A549 (cell line): Measurements from ENCODE around the gene PLCB1. TPM values are rescaled to one million over a fixed set of nuclear protein-coding genes. Genes with fewer than 3 reads are reported as not detected.

ENCODE experiments used
- ATAC-seq, 2 experiments: fragments of 200-7000 bp in 1 of 2; fragments of >200 bp in 1 of 2; cut with Nextera tagmentation in 1 of 2; cut with Tn5 transposase in 1 of 2; 3 replicates each; pipeline versions ENCODE4 v1.8.0 to v1.9.1; 2018 to 2020; ENCODE audit warnings: mild to moderate bottlenecking in 1 of 2, moderate library complexity in 1 of 2
- CTCF ChIA-PET: fragments of 300-600 bp; sonication (Branson Sonifier 250); formaldehyde crosslinking; extraction: SDS; loops from one replicate; lab custom pipeline; 2021; ENCODE audit warnings: antibody characterized with exemption, inconsistent platforms; lab: Yijun Ruan, JAX
- POLR2A ChIA-PET: fragments of 350-600 bp; formaldehyde crosslinking; extraction: SDS; loops from one replicate; lab custom pipeline; 2021; ENCODE audit warnings: antibody characterized with exemption, inconsistent platforms; lab: Yijun Ruan, JAX
- DNase-seq, 2 experiments: peaks; one replicate each; pipeline versions ENCODE4 v3.0.0 to v3.0.0-alpha.2; 2011 to 2016; ENCODE audit warnings: low read depth in 1 of 2, low spot score in 1 of 2
- FAIRE-seq: peaks from 2 replicates; lab custom pipeline; 2011; peaks lifted over from hg19 to GRCh38; lab: Jason Lieb, UNC
- H3K27ac ChIP-seq, 2 experiments: fragments of >200 bp; sonication (Bioruptor Twin); formaldehyde crosslinking; 3 replicates each; pipeline ENCODE4 v1.5.1; 2016 to 2017
- H3K4me1 ChIP-seq: fragments of >200 bp; sonication (Bioruptor Twin); formaldehyde crosslinking; 3 replicates; pipeline ENCODE4 v1.6.1; 2016
- H3K4me2 ChIP-seq: fragments of >200 bp; sonication (Bioruptor Twin); formaldehyde crosslinking; 3 replicates; pipeline ENCODE4 v1.6.1; 2016
- H3K4me3 ChIP-seq: fragments of >200 bp; sonication (Bioruptor Twin); formaldehyde crosslinking; 3 replicates; pipeline ENCODE4 v1.5.1; 2016
- H3K9me3 ChIP-seq: fragments of >200 bp; sonication (Bioruptor Twin); formaldehyde crosslinking; 3 replicates; pipeline ENCODE4 v1.6.1; 2016
- BCL3 ChIP-seq: fragments of >200 bp; sonication (Bioruptor Twin); formaldehyde crosslinking; IDR thresholded peaks from 3 replicates; pipeline ENCODE4 v1.6.1; 2016
- BHLHE40 ChIP-seq: IDR thresholded peaks from 2 replicates; pipeline ENCODE4 v1.6.1; 2012; ENCODE audit warnings: low read depth, low read length, inconsistent platforms
- CBX2 ChIP-seq: fragments of 200-600 bp; sonication (generic); IDR thresholded peaks from 2 replicates; pipeline ENCODE4 v1.6.1; 2016; ENCODE audit warnings: low read depth, mild to moderate bottlenecking, borderline replicate concordance
- CTCF ChIP-seq: fragments of >200 bp; sonication (Bioruptor Twin); formaldehyde crosslinking; IDR thresholded peaks from 3 replicates; pipeline ENCODE4 v1.5.1; 2016
- EHF ChIP-seq: fragments of 250-450 bp; sonication (Bioruptor Pico); IDR thresholded peaks from 2 replicates; pipeline ENCODE4 v1.5.0; 2020; ENCODE audit warnings: mild to moderate bottlenecking
- EP300 ChIP-seq, 2 experiments: fragments of >200 bp; sonication (Bioruptor Twin); formaldehyde crosslinking; IDR thresholded peaks; 2 replicates in 1 of 2; 3 replicates in 1 of 2; pipeline ENCODE4 v1.6.1; 2016 to 2017
- FOXS1 ChIP-seq: fragments of 250-450 bp; sonication (Bioruptor Pico); IDR thresholded peaks from 2 replicates; pipeline ENCODE4 v1.5.0; 2020; ENCODE audit warnings: mild to moderate bottlenecking, moderate library complexity
- GATA3 ChIP-seq: IDR thresholded peaks from 2 replicates; pipeline ENCODE4 v1.6.1; 2012; ENCODE audit warnings: borderline replicate concordance
- HDAC2 ChIP-seq: fragments of 200-600 bp; sonication (generic); IDR thresholded peaks from 2 replicates; pipeline ENCODE4 v1.6.1; 2016
- HEYL ChIP-seq: fragments of 250-450 bp; sonication (Bioruptor Pico); IDR thresholded peaks from 2 replicates; pipeline ENCODE4 v1.8.0; 2021; ENCODE audit warnings: mild to moderate bottlenecking, moderate library complexity
- HMGXB4 ChIP-seq: fragments of 250-450 bp; sonication (Bioruptor Pico); IDR thresholded peaks from 2 replicates; pipeline ENCODE4 v1.5.0; 2021; ENCODE audit warnings: mild to moderate bottlenecking, moderate library complexity, borderline replicate concordance
- JUN ChIP-seq, 2 experiments: fragments of >200 bp; sonication (Bioruptor Twin); formaldehyde crosslinking; IDR thresholded peaks; 2 replicates in 1 of 2; 3 replicates in 1 of 2; pipeline ENCODE4 v1.6.1; 2016 to 2017
- JUNB ChIP-seq: fragments of >200 bp; sonication (Bioruptor Twin); formaldehyde crosslinking; IDR thresholded peaks from 2 replicates; pipeline ENCODE4 v1.6.1; 2016
- MAFK ChIP-seq: fragments of 450-650 bp; IDR thresholded peaks from 2 replicates; pipeline ENCODE4 v1.6.1; 2014; ENCODE audit not compliant: partially characterized antibody
- MAZ ChIP-seq: fragments of 150-350 bp; IDR thresholded peaks from 2 replicates; pipeline ENCODE4 v1.6.1; 2014; ENCODE audit warnings: antibody characterized with exemption, low read depth, low read length, borderline replicate concordance
- MYC ChIP-seq: IDR thresholded peaks from 2 replicates; pipeline ENCODE4 v1.6.1; 2012; ENCODE audit warnings: mild to moderate bottlenecking, inconsistent platforms, low read length, improper control_type of control experiment, borderline replicate concordance
- NFE2L2 ChIP-seq: fragments of 150-350 bp; conservative IDR thresholded peaks from 2 replicates; pipeline ENCODE4 v1.6.1; 2014; ENCODE audit warnings: low read length
- PHF8 ChIP-seq: fragments of 200-600 bp; sonication (generic); IDR thresholded peaks from 2 replicates; pipeline ENCODE4 v1.6.1; 2016; ENCODE audit warnings: low read depth, mild to moderate bottlenecking, antibody characterized with exemption, moderate library complexity, borderline replicate concordance
- POLR2AphosphoS2 ChIP-seq: conservative IDR thresholded peaks from 2 replicates; pipeline ENCODE4 v1.6.1; 2012; ENCODE audit warnings: low read length, improper control_type of control experiment, inconsistent platforms
- RAD21 ChIP-seq, 2 experiments: fragments of >200 bp in 1 of 2; sonication (Bioruptor Twin) in 1 of 2; formaldehyde crosslinking in 1 of 2; IDR thresholded peaks in 1 of 2; conservative IDR thresholded peaks in 1 of 2; 2 replicates in 1 of 2; 3 replicates in 1 of 2; pipeline ENCODE4 v1.6.1; 2012 to 2018; ENCODE audit warnings: inconsistent platforms in 1 of 2
- RARB ChIP-seq: fragments of 250-450 bp; sonication (Bioruptor Pico); IDR thresholded peaks from 2 replicates; pipeline ENCODE4 v1.8.0; 2021; ENCODE audit warnings: mild to moderate bottlenecking, moderate library complexity
- RCOR1 ChIP-seq: fragments of 150-350 bp; IDR thresholded peaks from 2 replicates; pipeline ENCODE4 v1.6.1; 2014; ENCODE audit warnings: antibody characterized with exemption, low read length, low read depth
- REST ChIP-seq: fragments of 200-600 bp; sonication (generic); IDR thresholded peaks from 2 replicates; pipeline ENCODE4 v1.6.1; 2016; ENCODE audit warnings: antibody characterized with exemption, mild to moderate bottlenecking, moderate library complexity
- RNF2 ChIP-seq: fragments of 200-600 bp; sonication (generic); IDR thresholded peaks from 2 replicates; pipeline ENCODE4 v1.6.1; 2016; ENCODE audit warnings: low read depth, mild to moderate bottlenecking, antibody characterized with exemption, moderate library complexity, borderline replicate concordance
- SMC3 ChIP-seq: fragments of >200 bp; sonication (Bioruptor Twin); formaldehyde crosslinking; IDR thresholded peaks from 3 replicates; pipeline ENCODE4 v1.6.1; 2018; ENCODE audit warnings: inconsistent platforms
- USF2 ChIP-seq: fragments of 450-650 bp; IDR thresholded peaks from 2 replicates; pipeline ENCODE4 v1.6.1; 2014; ENCODE audit warnings: antibody characterized with exemption
- ZC3H11A ChIP-seq: fragments of 450-650 bp; IDR thresholded peaks from 2 replicates; pipeline ENCODE4 v1.6.1; 2014; ENCODE audit warnings: antibody characterized with exemption, mild to moderate bottlenecking
- WGBS: methylation state at CpG from one replicate; pipeline ENCODE4 v1.1.6; 2017; ENCODE audit errors: missing lambda C conversion rate; 5-methylcytosine and 5-hydroxymethylcytosine counted together
- polyA plus RNA-seq, 4 experiments: library from polyadenylated mRNA; depleted of rRNA in 3 of 4; stranded (reverse); fragments of >200 nt; fragmentation: RNase III in 1 of 4; extraction: RNeasy Plus Mini Kit Qiagen cat#74134 plus additional on column Dnase treatment in 1 of 4; gene quantifications; 2 replicates in 3 of 4; 3 replicates in 1 of 4; pipeline ENCODE4 v1.2.3, GENCODE V29; 2011 to 2017

Gene PLCB1
- polyA plus RNA-seq, 2 of the 4 experiments (the other 2 are of a cell fraction): 0.97 to 6.3 TPM

GRCh38 chr20:8331740-8332412 is 199.8 kb downstream of the PLCB1 start:
- TF ChIP-seq RARB (CRISPR knock-in tag): no peak
- TF ChIP-seq RNF2: no peak
- TF ChIP-seq POLR2AphosphoS2: no peak
- TF ChIP-seq SMC3: no peak
- TF ChIP-seq PHF8: no peak
- TF ChIP-seq GATA3: no peak
- TF ChIP-seq ZC3H11A: no peak
- TF ChIP-seq MYC: no peak
- no peak for TF ChIP-seq JUNB
- TF ChIP-seq EP300 (IDR thresholded peaks at IDR 0.05): no peak
- no peak for TF ChIP-seq BHLHE40
- TF ChIP-seq REST: no peak
- TF ChIP-seq EHF: no peak
- TF ChIP-seq MAZ: no peak
- no peak for TF ChIP-seq FOXS1 (CRISPR knock-in tag)
- no peak for TF ChIP-seq BCL3
- 18% methylated on average over 6 of the region's 6 CpGs for WGBS
- Histone ChIP-seq H3K4me2 (no peak overlapping the region), H3K27ac (no peak overlapping the region), H3K4me3 (no peak overlapping the region), H3K4me1 (no peaks in the 10 kb centered on the region), H3K9me3 (no peaks in the 10 kb centered on the region)
- FAIRE-seq (no peak), DNase-seq (no peak), ATAC-seq (no peak)
- ChIA-PET CTCF (no interaction called here), POLR2A (no interaction called here)

DNA sequence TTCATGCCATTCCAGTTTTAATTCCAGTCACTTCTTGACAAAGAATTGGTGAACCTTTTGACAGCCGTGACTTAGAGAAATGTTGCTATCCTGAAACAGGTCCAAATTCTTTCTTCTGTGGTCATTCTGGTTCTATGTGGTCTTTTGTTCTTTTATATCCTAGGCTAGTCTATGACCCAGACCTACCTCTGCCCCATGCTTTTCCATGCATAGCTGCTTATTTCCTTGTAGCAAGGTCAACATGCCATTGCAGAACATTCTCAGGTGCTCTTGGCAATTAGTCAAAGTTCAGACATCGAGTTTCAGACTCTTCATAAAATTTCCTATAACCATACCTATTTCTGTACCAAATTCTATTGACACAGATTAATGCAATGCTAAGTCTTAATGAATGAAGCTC is 202.6 kb downstream of the PLCB1 start:
- TF ChIP-seq CTCF: no peak
- TF ChIP-seq POLR2AphosphoS2: no peak
- no peak for TF ChIP-seq RARB (CRISPR knock-in tag)
- TF ChIP-seq JUN (IDR thresholded peaks at IDR 0.05): no peak
- TF ChIP-seq HMGXB4 (CRISPR knock-in tag): no peak
- no peak for TF ChIP-seq HEYL
- TF ChIP-seq HDAC2: no peak
- TF ChIP-seq MAFK: no peak
- TF ChIP-seq NFE2L2: no peak
- no peak for TF ChIP-seq RCOR1
- no peak for TF ChIP-seq USF2
- no peak for TF ChIP-seq RNF2
- TF ChIP-seq CBX2: no peak
- TF ChIP-seq RAD21 (conservative IDR thresholded peaks at IDR 0.05 in 1 of 2, IDR thresholded peaks at IDR 0.05 in 1 of 2): no peak
- Histone ChIP-seq H3K27ac (no peak overlapping the region), H3K4me2 (no peak overlapping the region), H3K4me1 (no peaks in the 10 kb centered on the region), H3K9me3 (no peaks in the 10 kb centered on the region), H3K4me3 (no peak overlapping the region)
- CTCF ChIA-PET: no interaction called here
- FAIRE-seq: no peak
- no peak for DNase-seq
- WGBS: 7% methylated on average over 2 of the region's 2 CpGs
- ATAC-seq: no peak
- POLR2A ChIA-PET: no interaction called here
